Measurements from ENCODE around the gene UBA6. TPM values are rescaled to one million over a fixed set of nuclear protein-coding genes. Genes with fewer than 3 reads are reported as not detected.

UBA6 gene
- total RNA-seq, 1 experiment from 2014 or later: 72.2 TPM

DNA sequence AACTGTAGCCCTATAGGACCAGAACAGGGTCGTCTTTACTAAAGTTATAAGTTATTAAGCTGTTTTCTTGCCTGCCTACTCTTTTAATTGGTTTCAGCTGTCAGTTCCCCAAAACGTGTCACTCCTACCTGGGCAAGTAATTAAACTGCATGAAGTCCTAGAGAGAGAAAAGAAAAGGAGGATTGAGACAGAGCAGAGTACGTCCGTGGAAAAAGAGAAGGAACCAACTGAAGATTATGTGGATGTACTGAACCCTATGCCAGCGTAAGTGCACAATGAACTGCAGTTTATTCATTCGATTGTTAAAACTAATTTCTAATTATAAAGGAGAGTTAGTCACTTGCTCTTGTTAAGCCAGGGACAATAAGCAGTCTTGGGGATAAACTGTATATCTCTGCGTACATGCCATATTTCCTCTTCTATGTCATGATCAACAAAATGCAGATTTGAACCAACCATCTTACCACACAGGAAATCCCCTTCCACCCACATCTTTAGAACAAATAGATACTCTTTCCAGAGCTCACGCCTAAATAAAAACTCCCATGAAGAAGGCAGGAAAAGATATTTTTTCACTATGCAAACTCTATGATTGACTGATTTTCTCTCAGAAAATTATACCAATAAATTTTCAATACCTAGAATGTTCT, 119.6 kb downstream of the UBA6 start:
- H4K91ac ChIP-seq (ENCODE audit: insufficient read length, low read depth, low read length): no peak overlapping the region
- no peak overlapping the region for H2BK15ac ChIP-seq (ENCODE audit: low read depth, low read length)
- Mint-ChIP-seq H3K9me3 (no peaks in the 10 kb centered on the region), H3K4me3 (no peak overlapping the region), H3K4me1 (no peaks in the 10 kb centered on the region), H3K36me3 (ENCODE audit: insufficient read depth in 1 of 3, low read depth in 3 of 3) (no peaks in the 10 kb centered on the region), H3K27ac (no peak overlapping the region), H3K27me3 (ENCODE audit: low read depth) (no peaks in the 10 kb centered on the region)
- H2BK120ac ChIP-seq (ENCODE audit: low read depth, low read length, poor library complexity, severe bottlenecking): no peak overlapping the region
- H3K23ac ChIP-seq (ENCODE audit: insufficient read length, low read depth, low read length): no peak overlapping the region
- H3K4ac ChIP-seq (ENCODE audit: low read depth, low read length): no peak overlapping the region
- DNase-seq: no peak
- no peaks in the 10 kb centered on the region for H3K79me2 ChIP-seq (ENCODE audit: insufficient read depth, low read length)
- no peaks in the 10 kb centered on the region for H3K4me1 ChIP-seq (ENCODE audit: insufficient read depth, low read length)
- no peaks in the 10 kb centered on the region for H3K23me2 ChIP-seq (ENCODE audit: insufficient read length, low read depth, low read length, poor library complexity, severe bottlenecking)
- H3K14ac ChIP-seq (ENCODE audit: insufficient read depth, low read length): no peak overlapping the region
- H4K5ac ChIP-seq (ENCODE audit: insufficient read length, low read depth, low read length): no peak overlapping the region
- no peaks in the 10 kb centered on the region for H4K20me1 ChIP-seq (ENCODE audit: control insufficient read depth, insufficient read depth, insufficient read length)
- H2BK12ac ChIP-seq (ENCODE audit: insufficient read length, low read depth, low read length): no peak overlapping the region
- H2BK20ac ChIP-seq (ENCODE audit: low read depth, low read length, poor library complexity, severe bottlenecking): no peak overlapping the region
- H3K79me1 ChIP-seq (ENCODE audit: insufficient read depth, low read depth, low read length, poor library complexity, severe bottlenecking): no peaks in the 10 kb centered on the region
- no peak overlapping the region for H2AFZ ChIP-seq (ENCODE audit: low read length)
- H3K4me2 ChIP-seq (ENCODE audit: insufficient read depth, insufficient read length, low read length): no peak overlapping the region
- TF ChIP-seq, protein P1, sequence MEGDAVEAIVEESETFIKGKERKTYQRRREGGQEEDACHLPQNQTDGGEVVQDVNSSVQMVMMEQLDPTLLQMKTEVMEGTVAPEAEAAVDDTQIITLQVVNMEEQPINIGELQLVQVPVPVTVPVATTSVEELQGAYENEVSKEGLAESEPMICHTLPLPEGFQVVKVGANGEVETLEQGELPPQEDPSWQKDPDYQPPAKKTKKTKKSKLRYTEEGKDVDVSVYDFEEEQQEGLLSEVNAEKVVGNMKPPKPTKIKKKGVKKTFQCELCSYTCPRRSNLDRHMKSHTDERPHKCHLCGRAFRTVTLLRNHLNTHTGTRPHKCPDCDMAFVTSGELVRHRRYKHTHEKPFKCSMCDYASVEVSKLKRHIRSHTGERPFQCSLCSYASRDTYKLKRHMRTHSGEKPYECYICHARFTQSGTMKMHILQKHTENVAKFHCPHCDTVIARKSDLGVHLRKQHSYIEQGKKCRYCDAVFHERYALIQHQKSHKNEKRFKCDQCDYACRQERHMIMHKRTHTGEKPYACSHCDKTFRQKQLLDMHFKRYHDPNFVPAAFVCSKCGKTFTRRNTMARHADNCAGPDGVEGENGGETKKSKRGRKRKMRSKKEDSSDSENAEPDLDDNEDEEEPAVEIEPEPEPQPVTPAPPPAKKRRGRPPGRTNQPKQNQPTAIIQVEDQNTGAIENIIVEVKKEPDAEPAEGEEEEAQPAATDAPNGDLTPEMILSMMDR (conservative IDR thresholded peaks at IDR 0.05): no peak
- H3K18ac ChIP-seq (ENCODE audit: insufficient read length, low read depth, low read length): no peak overlapping the region
- no peak overlapping the region for H3K56ac ChIP-seq (ENCODE audit: insufficient read length, low read depth, low read length)
- H3K27me3 ChIP-seq (ENCODE audit: insufficient read depth, low read length): no peaks in the 10 kb centered on the region
- no peaks in the 10 kb centered on the region for H3K9me3 ChIP-seq (ENCODE audit: control insufficient read depth, low read depth, low read length)
- no peak overlapping the region for H2BK5ac ChIP-seq (ENCODE audit: insufficient read length, low read length)
- no peak overlapping the region for H3K9ac ChIP-seq (ENCODE audit: extremely low read depth, insufficient read length, low read length)
- H4K8ac ChIP-seq (replicated peaks; ENCODE audit: insufficient read length, low read depth, low read length): no peak overlapping the region
- H2AK5ac ChIP-seq (ENCODE audit: insufficient read length, low read length): no peak overlapping the region
- H3T11ph ChIP-seq (ENCODE audit: low read length): no peak overlapping the region
- H3K27ac ChIP-seq (ENCODE audit: insufficient read length, low read depth, low read length): no peak overlapping the region
- WGBS (ENCODE audit: extremely low coverage, insufficient read length, low lambda C conversion rate): no CpG with 5 or more reads among the region's 8 CpGs

Data from H9 (cell line).